ENCODE measurements around the gene CFAP210.

GRCh38 chr2:169692718-169693117, 1.5 kb downstream of the CFAP210 start:
- TF ChIP-seq POLR2A (IDR thresholded peaks at IDR 0.05; ENCODE audit: low read depth, low read length), result no peak
- no peak for TF ChIP-seq CTCF (IDR thresholded peaks at IDR 0.05 in 2 of 3, conservative IDR thresholded peaks at IDR 0.05 in 1 of 3; ENCODE audit: control insufficient read depth in 2 of 3, extremely low read depth in 1 of 3, insufficient read depth in 1 of 3, low read depth in 3 of 3, low read length in 3 of 3)

All from GM12878 (cell line).